GM23338 (cell line): ENCODE results near the gene KAT6B.

Experiments used
- EZH2 ChIP-seq: fragments of 200-600 bp; sonication (generic); IDR thresholded peaks from one replicate; pipeline ENCODE4 v1.8.0; 2017; ENCODE audit warnings: antibody characterized with exemption, mild to moderate bottlenecking, low read depth; ENCODE audit not compliant: unreplicated experiment
- JUNB ChIP-seq: IDR thresholded peaks from one replicate; pipeline ENCODE4 v1.6.1; 2016; ENCODE audit warnings: antibody characterized with exemption; ENCODE audit not compliant: unreplicated experiment
- POLR2AphosphoS5 ChIP-seq: IDR thresholded peaks from 2 replicates; pipeline ENCODE4 v1.6.1; 2016; ENCODE audit warnings: antibody characterized with exemption, low read depth
- TF ChIP-seq, protein P1 (sequence below), 2 experiments: fragments of 200-600 bp in 1 of 2; sonication (generic) in 1 of 2; conservative IDR thresholded peaks; 2 replicates each; pipeline versions ENCODE4 v1.5.1 to v1.6.1; 2016 to 2017; ENCODE audit warnings: antibody characterized with exemption in 2 of 2, low read depth in 2 of 2, mild to moderate bottlenecking in 2 of 2, moderate library complexity in 1 of 2

DNA sequence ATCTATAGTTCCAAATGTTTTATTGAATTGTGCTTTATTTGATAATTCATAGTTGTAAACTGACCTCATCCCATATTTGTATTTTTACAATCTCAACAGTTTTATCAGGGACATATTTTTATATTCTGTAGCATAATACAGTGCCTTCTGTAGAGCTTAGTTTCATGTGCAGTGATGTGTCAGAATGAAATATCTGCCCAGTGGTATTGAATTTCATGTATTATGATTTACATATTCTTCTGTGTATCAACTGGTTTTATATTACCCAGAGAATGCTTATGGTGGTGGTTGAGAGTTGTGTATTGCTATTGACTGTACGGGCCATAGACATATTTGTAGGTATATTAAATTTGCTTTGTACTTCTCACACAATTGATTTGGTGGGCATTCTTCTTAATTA, 89.9 kb downstream of the KAT6B start:
- TF ChIP-seq POLR2AphosphoS5 (no peak), EZH2 (no peak), JUNB (no peak)
- TF ChIP-seq, protein P1, sequence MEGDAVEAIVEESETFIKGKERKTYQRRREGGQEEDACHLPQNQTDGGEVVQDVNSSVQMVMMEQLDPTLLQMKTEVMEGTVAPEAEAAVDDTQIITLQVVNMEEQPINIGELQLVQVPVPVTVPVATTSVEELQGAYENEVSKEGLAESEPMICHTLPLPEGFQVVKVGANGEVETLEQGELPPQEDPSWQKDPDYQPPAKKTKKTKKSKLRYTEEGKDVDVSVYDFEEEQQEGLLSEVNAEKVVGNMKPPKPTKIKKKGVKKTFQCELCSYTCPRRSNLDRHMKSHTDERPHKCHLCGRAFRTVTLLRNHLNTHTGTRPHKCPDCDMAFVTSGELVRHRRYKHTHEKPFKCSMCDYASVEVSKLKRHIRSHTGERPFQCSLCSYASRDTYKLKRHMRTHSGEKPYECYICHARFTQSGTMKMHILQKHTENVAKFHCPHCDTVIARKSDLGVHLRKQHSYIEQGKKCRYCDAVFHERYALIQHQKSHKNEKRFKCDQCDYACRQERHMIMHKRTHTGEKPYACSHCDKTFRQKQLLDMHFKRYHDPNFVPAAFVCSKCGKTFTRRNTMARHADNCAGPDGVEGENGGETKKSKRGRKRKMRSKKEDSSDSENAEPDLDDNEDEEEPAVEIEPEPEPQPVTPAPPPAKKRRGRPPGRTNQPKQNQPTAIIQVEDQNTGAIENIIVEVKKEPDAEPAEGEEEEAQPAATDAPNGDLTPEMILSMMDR (conservative IDR thresholded peaks at IDR 0.05; ENCODE audit: low read depth in 2 of 2) = no peak
